Measurements from ENCODE around the gene DGUOK.

The DGUOK gene

GRCh38 chr2:73990531-73990930, 63.9 kb downstream of the DGUOK start:
- TF ChIP-seq POLR2A (IDR thresholded peaks at IDR 0.05; ENCODE audit: low read length), result no peak
- no peak for TF ChIP-seq GATA1 (IDR thresholded peaks at IDR 0.05; ENCODE audit: low read depth, low read length)
- no peak for DNase-seq

DNA sequence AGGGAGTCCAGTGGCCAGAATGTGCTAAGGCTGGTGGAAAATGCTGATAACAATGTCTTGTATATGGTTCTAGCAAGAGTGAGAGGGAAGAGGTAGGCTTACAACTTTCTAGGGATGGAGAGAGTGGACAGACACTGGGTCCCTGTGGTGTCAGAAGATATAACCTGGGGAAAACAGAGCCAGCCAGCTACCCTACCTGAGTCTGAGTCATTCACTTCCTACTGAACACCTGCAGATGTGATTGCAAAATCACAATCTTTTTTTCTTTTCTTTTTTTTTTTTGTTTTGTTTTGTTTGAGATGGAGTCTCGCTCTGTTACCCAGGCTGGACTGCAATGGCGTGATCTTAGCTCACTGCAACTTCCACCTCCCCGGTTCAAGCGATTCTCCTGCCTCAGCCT, 65.4 kb downstream of the DGUOK start:
- no peak for TF ChIP-seq POLR2A (IDR thresholded peaks at IDR 0.05; ENCODE audit: low read length)
- no peak for TF ChIP-seq GATA1 (IDR thresholded peaks at IDR 0.05; ENCODE audit: low read depth, low read length)
- no peak for DNase-seq

DNA sequence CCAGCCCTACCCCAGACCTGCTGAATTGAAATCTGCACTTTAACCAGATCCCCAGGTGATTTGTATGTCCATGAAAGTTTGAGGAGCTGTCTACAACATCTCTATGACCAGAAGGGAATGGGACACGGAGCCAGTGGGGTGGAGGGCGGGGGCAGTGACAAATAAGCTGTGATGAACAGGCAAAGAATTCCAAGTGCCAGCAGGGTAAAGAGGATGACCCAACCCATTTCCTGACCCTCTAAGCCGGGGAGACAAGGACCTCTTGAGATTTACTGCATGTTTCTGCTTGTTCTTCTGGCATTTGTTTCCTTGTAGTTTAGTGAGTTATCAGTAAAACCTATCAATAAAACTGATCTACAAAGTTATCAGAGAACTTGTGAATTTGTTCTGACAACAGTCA, 66.7 kb downstream of the DGUOK start:
- no peak for DNase-seq
- TF ChIP-seq GATA1 (IDR thresholded peaks at IDR 0.05; ENCODE audit: low read depth, low read length) (no peak), POLR2A (IDR thresholded peaks at IDR 0.05; ENCODE audit: low read length) (no peak)

- no peak for DNase-seq
- TF ChIP-seq POLR2A (IDR thresholded peaks at IDR 0.05; ENCODE audit: low read length) (no peak), GATA1 (IDR thresholded peaks at IDR 0.05; ENCODE audit: low read depth, low read length) (no peak)
Observed at GRCh38 chr2:73993778-73994177, 67.1 kb downstream of the DGUOK start.

- TF ChIP-seq GATA1 (IDR thresholded peaks at IDR 0.05; ENCODE audit: low read depth, low read length) (no peak), POLR2A (IDR thresholded peaks at IDR 0.05; ENCODE audit: low read length) (no peak)
- DNase-seq, result no peak
Observed at GRCh38 chr2:73994178-73994831, 67.6 kb downstream of the DGUOK start.

DNA sequence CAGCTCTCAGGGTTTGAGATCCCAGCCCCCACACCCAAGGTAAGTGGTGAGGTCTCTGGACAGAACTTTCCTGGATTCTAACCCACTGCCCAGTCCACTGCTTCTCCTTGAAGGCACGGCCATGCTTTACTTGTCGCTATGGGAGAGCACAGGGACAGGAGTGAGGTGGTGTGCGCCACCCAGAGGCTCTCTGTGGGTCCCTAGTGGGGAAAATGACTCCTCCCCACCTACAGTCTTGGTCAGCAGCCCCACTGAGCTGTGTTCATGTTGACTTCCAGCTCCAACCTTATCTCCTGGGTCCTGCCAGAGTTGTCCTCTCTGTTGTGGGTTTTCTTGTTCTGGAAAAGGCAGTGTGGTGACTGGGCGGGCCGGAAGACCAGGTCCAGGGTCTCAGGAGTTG, 69.1 kb downstream of the DGUOK start:
- peak; percentile 50 to 52 for DNase-seq
- TF ChIP-seq GATA1 (IDR thresholded peaks at IDR 0.05; ENCODE audit: low read depth, low read length) (no peak), POLR2A (IDR thresholded peaks at IDR 0.05; ENCODE audit: low read length) (no peak)

DNA sequence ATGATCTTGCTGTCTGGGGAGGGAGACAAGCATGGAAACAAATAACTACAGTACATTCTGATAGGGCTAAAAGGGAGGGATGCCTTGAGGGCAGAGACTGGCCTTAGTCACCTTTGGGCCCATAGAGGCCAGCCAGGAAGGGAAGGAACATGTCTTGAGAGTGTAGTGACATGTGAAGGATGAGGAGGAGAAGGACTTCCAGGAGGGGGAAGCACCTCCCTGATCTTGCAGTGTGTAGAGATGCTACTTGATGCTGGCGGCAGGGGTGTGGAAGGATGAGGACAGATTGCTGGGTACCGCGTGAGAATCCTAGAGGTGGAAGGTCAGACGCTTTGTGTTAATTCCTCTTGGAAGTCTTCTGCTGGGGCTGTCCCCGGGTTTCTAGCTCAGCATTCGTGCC, 71.1 kb downstream of the DGUOK start:
- peak; percentile 46 to 60 for DNase-seq
- TF ChIP-seq GATA1 (IDR thresholded peaks at IDR 0.05; ENCODE audit: low read depth, low read length), result no peak
- no peak for TF ChIP-seq POLR2A (IDR thresholded peaks at IDR 0.05; ENCODE audit: low read length)

DNA sequence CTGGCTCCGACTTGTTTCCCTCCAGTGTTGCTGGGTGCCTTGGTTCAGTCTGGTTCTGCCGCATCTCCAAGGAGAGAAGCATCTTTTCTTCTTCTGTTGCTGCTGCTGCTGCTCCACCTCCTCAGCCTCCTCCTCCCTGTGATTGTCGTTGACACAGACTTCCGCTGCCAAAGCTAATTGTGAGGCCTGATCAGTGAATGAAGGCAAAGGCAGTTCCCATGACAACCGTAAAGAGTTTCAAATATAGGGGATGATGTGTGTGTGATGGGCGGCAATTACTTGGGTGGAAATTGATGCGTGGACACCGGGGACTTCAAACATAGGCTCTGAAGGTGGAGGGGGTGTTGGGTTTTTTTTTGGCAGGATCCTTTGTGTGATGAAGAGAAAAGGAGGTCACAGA, 71.8 kb downstream of the DGUOK start:
- no peak for DNase-seq
- TF ChIP-seq POLR2A (IDR thresholded peaks at IDR 0.05; ENCODE audit: low read length) (no peak), GATA1 (IDR thresholded peaks at IDR 0.05; ENCODE audit: low read depth, low read length) (no peak)

GRCh38 chr2:73998933-73999332, 72.3 kb downstream of the DGUOK start:
- DNase-seq, result no peak
- TF ChIP-seq POLR2A (IDR thresholded peaks at IDR 0.05; ENCODE audit: low read length) (no peak), GATA1 (IDR thresholded peaks at IDR 0.05; ENCODE audit: low read depth, low read length) (no peak)

DNA sequence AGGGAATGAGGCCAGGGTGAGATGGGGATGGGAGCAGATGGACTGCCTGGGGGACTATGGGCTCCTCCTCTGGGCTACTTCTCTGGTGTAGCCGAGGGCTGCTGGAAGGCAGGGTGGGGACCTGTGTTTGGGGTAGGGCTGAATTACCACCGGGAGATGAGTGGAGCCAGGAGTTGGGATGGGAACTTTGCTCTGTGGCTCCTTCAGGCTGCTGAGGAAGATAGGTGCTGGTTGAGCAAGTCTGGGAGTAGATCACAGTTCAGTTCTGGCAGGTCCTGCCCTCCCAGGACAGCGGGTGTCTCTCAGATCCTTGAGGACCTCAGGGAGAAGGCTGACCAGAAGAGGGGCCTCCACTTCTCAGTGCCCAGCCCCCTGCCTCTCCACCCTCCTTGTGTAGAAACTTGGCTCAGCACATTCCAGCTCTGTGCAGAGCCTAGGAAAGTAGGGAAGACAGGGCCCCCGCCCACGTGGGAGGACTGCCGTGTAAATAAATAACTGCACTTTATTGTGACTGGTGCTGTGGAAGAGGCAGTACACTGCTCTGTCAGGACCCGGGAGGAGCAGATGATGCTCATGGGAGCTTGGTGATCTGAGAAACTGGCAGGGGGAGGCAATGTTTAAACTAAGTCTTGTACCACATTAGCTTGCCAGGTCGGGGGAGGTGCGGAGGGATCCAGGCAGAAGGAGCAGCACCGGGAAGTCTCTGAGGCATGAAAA, 73.4 kb downstream of the DGUOK start:
- TF ChIP-seq GATA1 (IDR thresholded peaks at IDR 0.05; ENCODE audit: low read depth, low read length), result no peak
- TF ChIP-seq POLR2A (IDR thresholded peaks at IDR 0.05; ENCODE audit: low read length), result no peak

DNA sequence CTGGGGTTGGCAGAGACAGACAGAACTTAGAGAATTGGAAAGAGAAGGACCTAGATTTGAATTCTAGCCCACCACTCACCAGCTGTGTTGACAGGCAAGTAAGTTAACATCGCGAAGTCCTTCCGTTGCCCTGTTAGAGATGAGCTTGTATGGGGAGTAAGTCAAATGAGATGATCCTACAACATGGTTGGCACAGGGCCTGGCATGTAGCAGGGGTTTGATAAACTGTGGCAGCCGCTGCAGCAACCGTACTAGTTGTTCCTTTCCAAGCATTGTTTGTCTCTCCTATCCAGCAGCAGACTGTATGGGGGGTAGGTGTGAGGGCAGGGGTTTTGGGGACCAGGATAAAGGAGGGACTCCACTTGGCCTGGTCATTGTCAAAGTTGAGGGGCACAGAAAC, 74.0 kb downstream of the DGUOK start:
- TF ChIP-seq POLR2A (IDR thresholded peaks at IDR 0.05; ENCODE audit: low read length) (no peak), GATA1 (IDR thresholded peaks at IDR 0.05; ENCODE audit: low read depth, low read length) (no peak)
- no peak for DNase-seq

More for the DNA sequence above, 73.4 kb downstream of the DGUOK start:
- DNase-seq, result no peak

DNA sequence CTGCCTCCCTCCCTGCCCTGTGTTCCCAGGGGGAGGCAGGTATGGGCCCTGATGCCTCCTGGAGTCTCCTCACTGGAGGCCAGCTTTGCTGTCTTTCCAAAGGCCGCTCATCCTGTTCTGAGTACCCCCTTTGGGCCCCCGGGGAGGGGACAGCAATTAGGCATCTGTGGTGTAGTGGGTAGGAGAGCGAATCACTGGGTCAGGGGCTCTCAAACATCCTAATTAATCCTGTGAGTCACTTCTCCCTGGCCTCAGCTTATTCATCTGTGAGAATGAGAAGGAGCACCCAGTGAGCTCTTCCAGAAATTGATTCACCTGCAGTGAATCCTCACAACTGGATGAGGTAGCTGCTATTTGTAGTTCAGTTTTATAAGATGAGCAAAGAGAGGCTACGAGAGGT, 74.4 kb downstream of the DGUOK start:
- TF ChIP-seq GATA1 (IDR thresholded peaks at IDR 0.05; ENCODE audit: low read depth, low read length), result no peak
- TF ChIP-seq POLR2A (IDR thresholded peaks at IDR 0.05; ENCODE audit: low read length), result no peak
- no peak for DNase-seq

DNA sequence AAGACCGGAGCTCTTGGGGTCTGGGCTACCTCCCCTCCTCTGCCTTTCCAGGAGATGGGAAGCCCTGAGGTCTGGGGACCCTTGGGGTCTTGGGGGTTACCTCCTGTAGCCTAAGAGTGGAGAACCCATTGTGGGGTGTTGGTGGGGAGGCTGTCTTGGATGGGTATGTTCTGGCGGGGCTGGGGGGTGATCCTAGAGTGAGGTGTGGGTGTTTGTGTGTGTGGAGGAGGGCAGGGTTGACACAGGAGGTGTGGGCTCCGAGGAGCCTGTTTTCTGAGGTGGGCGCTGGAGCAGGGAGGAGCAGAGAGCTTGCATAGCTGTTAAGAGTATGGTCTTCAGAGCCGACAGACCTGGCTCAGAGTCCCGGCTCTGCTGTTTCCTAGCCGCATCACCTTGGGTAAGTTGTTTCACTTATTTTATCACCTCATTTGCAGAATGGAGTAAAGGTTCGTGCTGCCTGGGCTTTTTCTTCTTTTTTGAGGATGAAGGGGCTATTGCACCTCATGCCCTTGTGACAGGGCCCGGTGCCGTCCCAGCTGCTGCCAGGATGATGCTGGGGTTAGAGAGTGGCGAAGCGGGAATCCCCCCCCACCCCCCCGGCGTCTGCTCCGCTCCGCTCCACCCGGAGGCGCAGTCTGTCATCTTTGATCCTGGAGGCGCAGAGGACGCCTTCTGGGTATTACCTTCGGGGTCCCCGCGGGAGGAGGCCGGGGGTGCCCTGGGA, 75.3 kb downstream of the DGUOK start:
- TF ChIP-seq POLR2A (IDR thresholded peaks at IDR 0.05; ENCODE audit: low read length) (no peak), GATA1 (IDR thresholded peaks at IDR 0.05; ENCODE audit: low read depth, low read length) (no peak)
- DNase-seq, result peak in 1 of 2 experiments; percentile 52
